Neuron (in vitro differentiated cells): ENCODE data around the gene SF3A1.

Source experiments
- H2AFZ ChIP-seq: one replicate; pipeline ENCODE4 v1.6.1; 2013; ENCODE audit warnings: low read depth, mild to moderate bottlenecking, inconsistent platforms, low read length, moderate library complexity
- H3K27me3 ChIP-seq: one replicate; pipeline ENCODE4 v1.6.1; 2013; ENCODE audit warnings: low read length; ENCODE audit not compliant: insufficient read depth
- H3K36me3 ChIP-seq: one replicate; pipeline ENCODE4 v1.6.1; 2013; ENCODE audit warnings: low read length; ENCODE audit not compliant: insufficient read depth
- H3K4me1 ChIP-seq: one replicate; pipeline ENCODE4 v1.6.1; 2013; ENCODE audit warnings: low read length; ENCODE audit not compliant: insufficient read depth
- H3K4me3 ChIP-seq: 2 replicates; pipeline ENCODE4 v1.5.1; 2013; ENCODE audit warnings: mild to moderate bottlenecking, low read length, moderate library complexity
- H3K9me3 ChIP-seq: one replicate; pipeline ENCODE4 v1.6.1; 2013; ENCODE audit warnings: low read length

Gene SF3A1

GRCh38 chr22:30375312-30375849 is 18.7 kb upstream of the SF3A1 start:
- no peak overlapping the region for H3K4me3 ChIP-seq
- no peaks in the 10 kb centered on the region for H3K9me3 ChIP-seq
- H3K27me3 ChIP-seq = no peaks in the 10 kb centered on the region
- no peak overlapping the region for H2AFZ ChIP-seq
- no peaks in the 10 kb centered on the region for H3K4me1 ChIP-seq
- peaks cover 16% of the 10 kb centered on the region for H3K36me3 ChIP-seq

GRCh38 chr22:30373331-30374325 is 16.9 kb upstream of the SF3A1 start:
- Histone ChIP-seq H3K4me3 (no peak overlapping the region), H3K9me3 (no peaks in the 10 kb centered on the region), H3K4me1 (no peaks in the 10 kb centered on the region), H2AFZ (no peak overlapping the region), H3K27me3 (no peaks in the 10 kb centered on the region), H3K36me3 (peaks cover 7% of the 10 kb centered on the region)

- Histone ChIP-seq H2AFZ (no peak overlapping the region), H3K9me3 (no peaks in the 10 kb centered on the region), H3K4me1 (no peaks in the 10 kb centered on the region), H3K36me3 (peaks cover 5% of the 10 kb centered on the region), H3K27me3 (no peaks in the 10 kb centered on the region), H3K4me3 (no peak overlapping the region)
These were observed 16.2 kb upstream of the SF3A1 start for GRCh38 chr22:30372915-30373314.

- Histone ChIP-seq H2AFZ (no peak overlapping the region), H3K36me3 (no peaks in the 10 kb centered on the region), H3K4me1 (no peaks in the 10 kb centered on the region), H3K9me3 (no peaks in the 10 kb centered on the region), H3K27me3 (no peaks in the 10 kb centered on the region), H3K4me3 (no peak overlapping the region)
These were observed 15.3 kb upstream of the SF3A1 start for GRCh38 chr22:30371981-30372380.

GRCh38 chr22:30371321-30371720 is 14.6 kb upstream of the SF3A1 start:
- H3K27me3 ChIP-seq = no peaks in the 10 kb centered on the region
- no peak overlapping the region for H2AFZ ChIP-seq
- H3K36me3 ChIP-seq = no peaks in the 10 kb centered on the region
- H3K4me1 ChIP-seq = no peaks in the 10 kb centered on the region
- no peak overlapping the region for H3K4me3 ChIP-seq
- no peaks in the 10 kb centered on the region for H3K9me3 ChIP-seq

GRCh38 chr22:30370641-30371230 is 14.0 kb upstream of the SF3A1 start:
- Histone ChIP-seq H3K27me3 (no peaks in the 10 kb centered on the region), H3K9me3 (no peaks in the 10 kb centered on the region), H2AFZ (no peak overlapping the region), H3K36me3 (no peaks in the 10 kb centered on the region), H3K4me3 (no peak overlapping the region), H3K4me1 (no peaks in the 10 kb centered on the region)

GRCh38 chr22:30368420-30368819 is 11.7 kb upstream of the SF3A1 start:
- Histone ChIP-seq H3K4me3 (no peak overlapping the region), H3K4me1 (no peaks in the 10 kb centered on the region), H3K9me3 (no peaks in the 10 kb centered on the region), H3K36me3 (no peaks in the 10 kb centered on the region), H2AFZ (no peak overlapping the region), H3K27me3 (no peaks in the 10 kb centered on the region)

- no peaks in the 10 kb centered on the region for H3K27me3 ChIP-seq
- no peaks in the 10 kb centered on the region for H3K9me3 ChIP-seq
- H3K4me1 ChIP-seq = no peaks in the 10 kb centered on the region
- H3K4me3 ChIP-seq = no peak overlapping the region
- H3K36me3 ChIP-seq = no peaks in the 10 kb centered on the region
- H2AFZ ChIP-seq = no peak overlapping the region
These were observed 9.2 kb upstream of the SF3A1 start for GRCh38 chr22:30365891-30366290.

GRCh38 chr22:30362651-30363281 is 6.1 kb upstream of the SF3A1 start:
- H3K9me3 ChIP-seq = no peaks in the 10 kb centered on the region
- no peaks in the 10 kb centered on the region for H3K27me3 ChIP-seq
- H3K4me1 ChIP-seq = no peaks in the 10 kb centered on the region
- no peak overlapping the region for H3K4me3 ChIP-seq
- no peak overlapping the region for H2AFZ ChIP-seq
- no peaks in the 10 kb centered on the region for H3K36me3 ChIP-seq

GRCh38 chr22:30361916-30362650 is 5.4 kb upstream of the SF3A1 start:
- Histone ChIP-seq H3K27me3 (no peaks in the 10 kb centered on the region), H3K36me3 (no peaks in the 10 kb centered on the region), H3K4me1 (peaks cover 3% of the 10 kb centered on the region), H3K9me3 (no peaks in the 10 kb centered on the region), H3K4me3 (no peak overlapping the region), H2AFZ (no peak overlapping the region)

GRCh38 chr22:30358541-30358940 is 1.8 kb upstream of the SF3A1 start:
- Histone ChIP-seq H2AFZ (no peak overlapping the region), H3K4me3 (no peak overlapping the region), H3K27me3 (no peaks in the 10 kb centered on the region)

GRCh38 chr22:30357650-30358215 is 1.0 kb upstream of the SF3A1 start:
- no peak overlapping the region for H3K4me3 ChIP-seq
- H3K9me3 ChIP-seq = no peaks in the 10 kb centered on the region
- H3K36me3 ChIP-seq = peaks cover 12% of the 10 kb centered on the region
- H3K27me3 ChIP-seq = no peaks in the 10 kb centered on the region
- H2AFZ ChIP-seq = no peak overlapping the region
- H3K4me1 ChIP-seq = peaks cover 17% of the 10 kb centered on the region

More at GRCh38 chr22:30358541-30358940, 1.8 kb upstream of the SF3A1 start:
- H3K36me3 ChIP-seq = peaks cover 8% of the 10 kb centered on the region
- H3K4me1 ChIP-seq = peaks cover 17% of the 10 kb centered on the region
- no peaks in the 10 kb centered on the region for H3K9me3 ChIP-seq
